Cardiac fibroblast (primary cell): ENCODE data around the gene RBM28.

Source experiments
- DNase-seq, 2 donors: peaks; one replicate each; pipeline versions ENCODE4 v3.0.0 to v3.0.0-alpha.2; 2010; ENCODE audit warnings: low read depth in 2 of 2
- H3K4me3 ChIP-seq, 2 donors: replicated peaks in 1 of 2; 1 replicate in 1 of 2; 2 replicates in 1 of 2; pipeline ENCODE4 v1.5.1; 2011; ENCODE audit warnings: low read depth in 2 of 2, low read length in 2 of 2, mild to moderate bottlenecking in 2 of 2, moderate library complexity in 1 of 2
- CTCF ChIP-seq: IDR thresholded peaks from one replicate; pipeline ENCODE4 v1.5.1; 2011; ENCODE audit warnings: low read depth, mild to moderate bottlenecking, low read length, inconsistent platforms

The RBM28 gene

GRCh38 chr7:128389085-128389617, 45.4 kb upstream of the RBM28 start:
- TF ChIP-seq CTCF, result no peak
- H3K4me3 ChIP-seq, result no peak overlapping the region
- DNase-seq, result no peak

GRCh38 chr7:128388145-128388485, 44.4 kb upstream of the RBM28 start:
- no peak for TF ChIP-seq CTCF
- H3K4me3 ChIP-seq, result no peak overlapping the region
- no peak for DNase-seq

GRCh38 chr7:128387216-128388144, 43.8 kb upstream of the RBM28 start:
- peak; percentile 82 to 93 for DNase-seq
- no peak overlapping the region for H3K4me3 ChIP-seq
- TF ChIP-seq CTCF, result peak; percentile 87

GRCh38 chr7:128385988-128386925, 42.5 kb upstream of the RBM28 start:
- H3K4me3 ChIP-seq, result no peak overlapping the region
- no peak for DNase-seq
- TF ChIP-seq CTCF, result no peak

GRCh38 chr7:128384726-128385125, 41.0 kb upstream of the RBM28 start:
- no peak for TF ChIP-seq CTCF
- no peak overlapping the region for H3K4me3 ChIP-seq
- DNase-seq, result no peak

- TF ChIP-seq CTCF, result no peak
- no peak overlapping the region for H3K4me3 ChIP-seq
- DNase-seq, result peak in 1 of 2 donors; percentile 17
These were observed 40.1 kb upstream of the RBM28 start for GRCh38 chr7:128383776-128384175.
